Central memory CD8-positive, alpha-beta T cell (primary cell): ENCODE measurements around the gene OSGEPL1.
A peak's percentile ranks its signal among the peaks of the same experiment; 100 is the strongest.
"Not testable (repeated sequence)": the region's sequence is repeated elsewhere in the genome, so short reads cannot be mapped to it uniquely, and the experiment has no call there.

Source experiments
- ATAC-seq: fragments of 150-1000 bp; cut with Tn5 transposase; replicated peaks from 2 replicates; pipeline ENCODE4 v1.10.0; 2022; ENCODE audit warnings: mild to moderate bottlenecking, moderate FRiP score, moderate number of reproducible peaks; ENCODE audit not compliant: poor library complexity, severe bottlenecking; ENCODE audit errors: extremely low read depth
- DNase-seq, 2 donors: peaks; one replicate each; pipeline ENCODE4 v3.0.0; 2021; ENCODE audit warnings: low spot score in 2 of 2
- H3K27ac Mint-ChIP-seq: one replicate; pipeline ENCODE4 v1.8.0; 2022; ENCODE audit warnings: low read depth, mild to moderate bottlenecking, moderate library complexity, mixed read lengths
- H3K27me3 Mint-ChIP-seq: one replicate; pipeline ENCODE4 v1.8.0; 2022; ENCODE audit warnings: mixed read lengths
- H3K36me3 Mint-ChIP-seq: one replicate; pipeline ENCODE4 v1.8.0; 2022; ENCODE audit warnings: mild to moderate bottlenecking, moderate library complexity, mixed read lengths; ENCODE audit not compliant: insufficient read depth
- H3K4me1 Mint-ChIP-seq: one replicate; pipeline ENCODE4 v1.8.0; 2022; ENCODE audit warnings: mixed read lengths
- H3K4me3 Mint-ChIP-seq: one replicate; pipeline ENCODE4 v1.8.0; 2022; ENCODE audit warnings: mild to moderate bottlenecking, moderate library complexity, mixed read lengths
- H3K9me3 Mint-ChIP-seq: one replicate; pipeline ENCODE4 v1.8.0; 2022; ENCODE audit warnings: mixed read lengths

Gene OSGEPL1

GRCh38 chr2:189782221-189782671 lies 19.7 kb upstream of the OSGEPL1 start:
- DNase-seq (no peak), ATAC-seq (no peak)
- Mint-ChIP-seq H3K27me3 (no peaks in the 10 kb centered on the region), H3K4me1 (peaks cover 51% of the 10 kb centered on the region), H3K36me3 (peaks cover 46% of the 10 kb centered on the region), H3K9me3 (no peaks in the 10 kb centered on the region), H3K4me3 (peak overlapping the region; percentile 85), H3K27ac (peak overlapping the region; percentile 5)

GRCh38 chr2:189772212-189772611 lies 9.6 kb upstream of the OSGEPL1 start:
- no peak for DNase-seq
- Mint-ChIP-seq H3K4me1 (peaks cover 13% of the 10 kb centered on the region), H3K4me3 (no peak overlapping the region), H3K27me3 (no peaks in the 10 kb centered on the region), H3K36me3 (peaks cover 45% of the 10 kb centered on the region), H3K9me3 (no peaks in the 10 kb centered on the region), H3K27ac (no peak overlapping the region)
- ATAC-seq = no peak

- Mint-ChIP-seq H3K9me3 (no peaks in the 10 kb centered on the region), H3K36me3 (peaks cover 47% of the 10 kb centered on the region), H3K4me3 (no peak overlapping the region)
Observed at GRCh38 chr2:189770590-189771322, 8.2 kb upstream of the OSGEPL1 start.

GRCh38 chr2:189763908-189764661 lies 1.5 kb upstream of the OSGEPL1 start:
- ATAC-seq = no peak

More at GRCh38 chr2:189770590-189771322, 8.2 kb upstream of the OSGEPL1 start:
- H3K27ac Mint-ChIP-seq = no peak overlapping the region
- H3K4me1 Mint-ChIP-seq = peaks cover 13% of the 10 kb centered on the region
- ATAC-seq = no peak
- no peaks in the 10 kb centered on the region for H3K27me3 Mint-ChIP-seq
- no peak for DNase-seq

GRCh38 chr2:189762229-189762550 lies 402 bp downstream of the OSGEPL1 start:
- Mint-ChIP-seq H3K9me3 (no peaks in the 10 kb centered on the region), H3K36me3 (peaks cover 19% of the 10 kb centered on the region), H3K27ac (peak overlapping the region; percentile 95), H3K4me1 (peaks cover 11% of the 10 kb centered on the region), H3K27me3 (no peaks in the 10 kb centered on the region), H3K4me3 (peak overlapping the region; percentile 90)
- ATAC-seq (no peak), DNase-seq (no peak)

More at GRCh38 chr2:189763908-189764661, 1.5 kb upstream of the OSGEPL1 start:
- peaks cover 24% of the 10 kb centered on the region for H3K36me3 Mint-ChIP-seq
- H3K4me1 Mint-ChIP-seq = peaks cover 11% of the 10 kb centered on the region
- no peak overlapping the region for H3K27ac Mint-ChIP-seq
- peak overlapping the region; percentile 90 for H3K4me3 Mint-ChIP-seq
- no peaks in the 10 kb centered on the region for H3K27me3 Mint-ChIP-seq
- H3K9me3 Mint-ChIP-seq = no peaks in the 10 kb centered on the region
- DNase-seq = no peak

GRCh38 chr2:189760154-189760553 lies 2.4 kb downstream of the OSGEPL1 start:
- Mint-ChIP-seq H3K4me1 (peaks cover 11% of the 10 kb centered on the region), H3K36me3 (peaks cover 19% of the 10 kb centered on the region)
- H3K27ac Mint-ChIP-seq, H3K4me3 Mint-ChIP-seq, H3K27me3 Mint-ChIP-seq, H3K9me3 Mint-ChIP-seq, ATAC-seq, DNase-seq: not testable (repeated sequence)

- no peak overlapping the region for H3K27ac Mint-ChIP-seq
- no peaks in the 10 kb centered on the region for H3K9me3 Mint-ChIP-seq
- ATAC-seq = no peak
- H3K4me3 Mint-ChIP-seq = no peak overlapping the region
- DNase-seq = no peak
- peaks cover 18% of the 10 kb centered on the region for H3K36me3 Mint-ChIP-seq
- H3K4me1 Mint-ChIP-seq = peaks cover 5% of the 10 kb centered on the region
- no peaks in the 10 kb centered on the region for H3K27me3 Mint-ChIP-seq
Observed at GRCh38 chr2:189756311-189756952, 6.2 kb downstream of the OSGEPL1 start.

GRCh38 chr2:189751080-189751658 lies 11.4 kb downstream of the OSGEPL1 start:
- Mint-ChIP-seq H3K27ac (no peak overlapping the region), H3K9me3 (no peaks in the 10 kb centered on the region), H3K36me3 (peaks cover 28% of the 10 kb centered on the region), H3K4me1 (no peaks in the 10 kb centered on the region), H3K27me3 (no peaks in the 10 kb centered on the region), H3K4me3 (no peak overlapping the region)
- ATAC-seq (peak; percentile 64), DNase-seq (no peak)

- DNase-seq = no peak
- ATAC-seq = no peak
- no peak overlapping the region for H3K27ac Mint-ChIP-seq
- H3K9me3 Mint-ChIP-seq = no peaks in the 10 kb centered on the region
- no peaks in the 10 kb centered on the region for H3K4me1 Mint-ChIP-seq
- H3K36me3 Mint-ChIP-seq = peaks cover 7% of the 10 kb centered on the region
- no peak overlapping the region for H3K4me3 Mint-ChIP-seq
- no peaks in the 10 kb centered on the region for H3K27me3 Mint-ChIP-seq
Observed at GRCh38 chr2:189729430-189729829, 33.2 kb downstream of the OSGEPL1 start.

- no peaks in the 10 kb centered on the region for H3K27me3 Mint-ChIP-seq
- H3K36me3 Mint-ChIP-seq = peaks cover 5% of the 10 kb centered on the region
- ATAC-seq (no peak), DNase-seq (no peak)
- H3K4me3 Mint-ChIP-seq = no peak overlapping the region
- H3K9me3 Mint-ChIP-seq = no peaks in the 10 kb centered on the region
- H3K4me1 Mint-ChIP-seq = no peaks in the 10 kb centered on the region
- no peak overlapping the region for H3K27ac Mint-ChIP-seq
Observed at GRCh38 chr2:189726849-189727248, 35.7 kb downstream of the OSGEPL1 start.

GRCh38 chr2:189726271-189726670 lies 36.3 kb downstream of the OSGEPL1 start:
- H3K36me3 Mint-ChIP-seq = peaks cover 3% of the 10 kb centered on the region
- DNase-seq (no peak), ATAC-seq (no peak)
- H3K4me1 Mint-ChIP-seq = no peaks in the 10 kb centered on the region
- no peak overlapping the region for H3K27ac Mint-ChIP-seq
- H3K4me3 Mint-ChIP-seq = no peak overlapping the region
- no peaks in the 10 kb centered on the region for H3K9me3 Mint-ChIP-seq
- H3K27me3 Mint-ChIP-seq = no peaks in the 10 kb centered on the region

GRCh38 chr2:189723192-189723591 lies 39.4 kb downstream of the OSGEPL1 start:
- H3K36me3 Mint-ChIP-seq = peaks cover 3% of the 10 kb centered on the region
- no peak for ATAC-seq
- H3K9me3 Mint-ChIP-seq = no peaks in the 10 kb centered on the region
- H3K27me3 Mint-ChIP-seq = no peaks in the 10 kb centered on the region
- H3K27ac Mint-ChIP-seq = no peak overlapping the region
- H3K4me3 Mint-ChIP-seq = no peak overlapping the region
- no peak for DNase-seq
- H3K4me1 Mint-ChIP-seq = no peaks in the 10 kb centered on the region
